ENCODE measurements around the gene CDH22. TPM values are rescaled to one million over a fixed set of nuclear protein-coding genes. Genes with fewer than 3 reads are reported as not detected.

CDH22 gene
- total RNA-seq, 1 donor from 2014 or later = 0.13 TPM

DNA sequence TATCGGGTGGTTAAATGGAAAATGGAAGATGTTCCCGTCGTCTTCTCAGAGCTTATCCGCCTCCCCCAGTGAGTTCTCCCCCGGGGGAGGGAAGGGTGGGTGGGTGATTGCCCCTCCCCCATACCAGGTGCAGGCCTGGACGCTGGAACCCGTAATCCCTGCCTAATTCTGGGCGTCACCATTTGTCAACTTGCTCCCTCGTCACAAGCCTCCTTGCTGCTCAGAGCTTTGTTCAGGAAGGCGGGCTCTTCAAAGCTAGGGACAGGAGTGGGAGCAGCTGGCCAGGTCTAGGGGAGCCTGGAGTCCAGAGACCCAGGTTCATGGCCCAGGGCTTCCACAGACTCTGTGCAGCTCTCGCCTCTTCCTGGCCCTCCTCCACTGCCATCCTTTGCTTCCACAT lies 25.6 kb downstream of the CDH22 start:
- no peaks in the 10 kb centered on the region for H3K36me3 Mint-ChIP-seq
- no peak overlapping the region for H3K4me3 ChIP-seq
- no peak for TF ChIP-seq EZH2phosphoT487 (IDR thresholded peaks at IDR 0.05)
- TF ChIP-seq EZH2 (IDR thresholded peaks at IDR 0.05) = no peak
- no peak for TF ChIP-seq CTCF (IDR thresholded peaks at IDR 0.05)

GRCh38 chr20:46279103-46279502 lies 29.2 kb downstream of the CDH22 start:
- Histone ChIP-seq H4K20me1 (ENCODE audit: low read depth) (no peaks in the 10 kb centered on the region), H3K27ac (no peak overlapping the region), H3K79me2 (ENCODE audit: low read depth) (no peaks in the 10 kb centered on the region), H2AFZ (replicated peaks) (no peak overlapping the region), H3K9ac (no peak overlapping the region), H3K27me3 (no peaks in the 10 kb centered on the region), H3K4me2 (no peak overlapping the region), H3F3A (ENCODE audit: low read depth) (no peaks in the 10 kb centered on the region), H3K36me3 (no peaks in the 10 kb centered on the region), H3K4me3 (no peak overlapping the region), H3K9me3 (ENCODE audit: low read depth) (no peaks in the 10 kb centered on the region), H3K4me1 (peaks cover 15% of the 10 kb centered on the region)
- no peak for DNase-seq (ENCODE audit: low spot score)
- no peak overlapping the region for H3K4me3 Mint-ChIP-seq
- no peak overlapping the region for H3K27ac Mint-ChIP-seq
- H3K9me3 Mint-ChIP-seq = no peaks in the 10 kb centered on the region
- H3K4me1 Mint-ChIP-seq = peaks cover 5% of the 10 kb centered on the region
- no peaks in the 10 kb centered on the region for H3K36me3 Mint-ChIP-seq
- H3K27me3 Mint-ChIP-seq (ENCODE audit: insufficient read depth, low read depth) = peaks cover 12% of the 10 kb centered on the region
- TF ChIP-seq EZH2phosphoT487 (IDR thresholded peaks at IDR 0.05) (no peak), CTCF (IDR thresholded peaks at IDR 0.05) (no peak), EZH2 (IDR thresholded peaks at IDR 0.05) (no peak)

More for the DNA sequence above, 25.6 kb downstream of the CDH22 start:
- peak overlapping the region; percentile 54 for H3K4me2 ChIP-seq
- Mint-ChIP-seq H3K9me3 (no peaks in the 10 kb centered on the region), H3K27me3 (ENCODE audit: insufficient read depth, low read depth) (peaks cover 12% of the 10 kb centered on the region), H3K4me3 (no peak overlapping the region), H3K4me1 (peaks cover 3% of the 10 kb centered on the region), H3K27ac (no peak overlapping the region)
- no peak overlapping the region for H3K27ac ChIP-seq
- H3K79me2 ChIP-seq (ENCODE audit: low read depth) = no peaks in the 10 kb centered on the region
- no peaks in the 10 kb centered on the region for H4K20me1 ChIP-seq (ENCODE audit: low read depth)
- DNase-seq (ENCODE audit: low spot score) = peak; percentile 73
- H3K36me3 ChIP-seq = no peaks in the 10 kb centered on the region
- H3K4me1 ChIP-seq = peaks cover 21% of the 10 kb centered on the region
- H2AFZ ChIP-seq (replicated peaks) = no peak overlapping the region
- no peaks in the 10 kb centered on the region for H3F3A ChIP-seq (ENCODE audit: low read depth)
- no peaks in the 10 kb centered on the region for H3K9me3 ChIP-seq (ENCODE audit: low read depth)
- H3K27me3 ChIP-seq = no peaks in the 10 kb centered on the region
- H3K9ac ChIP-seq = no peak overlapping the region

GRCh38 chr20:46277602-46278001 lies 30.7 kb downstream of the CDH22 start:
- H3K9ac ChIP-seq = no peak overlapping the region
- Mint-ChIP-seq H3K9me3 (peaks cover 3% of the 10 kb centered on the region), H3K27me3 (ENCODE audit: insufficient read depth, low read depth) (peaks cover 11% of the 10 kb centered on the region), H3K4me3 (no peak overlapping the region), H3K4me1 (peaks cover 5% of the 10 kb centered on the region), H3K36me3 (no peaks in the 10 kb centered on the region), H3K27ac (no peak overlapping the region)
- no peak for TF ChIP-seq EZH2phosphoT487 (IDR thresholded peaks at IDR 0.05)
- no peak for TF ChIP-seq EZH2 (IDR thresholded peaks at IDR 0.05)
- TF ChIP-seq CTCF (IDR thresholded peaks at IDR 0.05) = no peak
- no peaks in the 10 kb centered on the region for H3K36me3 ChIP-seq
- H3K4me3 ChIP-seq = no peak overlapping the region
- no peaks in the 10 kb centered on the region for H3K27me3 ChIP-seq
- H3K9me3 ChIP-seq (ENCODE audit: low read depth) = no peaks in the 10 kb centered on the region
- no peaks in the 10 kb centered on the region for H3K79me2 ChIP-seq (ENCODE audit: low read depth)
- H2AFZ ChIP-seq (replicated peaks) = no peak overlapping the region
- no peaks in the 10 kb centered on the region for H4K20me1 ChIP-seq (ENCODE audit: low read depth)
- H3K4me2 ChIP-seq = peak overlapping the region; percentile 6
- H3F3A ChIP-seq (ENCODE audit: low read depth) = no peaks in the 10 kb centered on the region
- DNase-seq (ENCODE audit: low spot score) = no peak
- H3K4me1 ChIP-seq = peaks cover 14% of the 10 kb centered on the region
- H3K27ac ChIP-seq = no peak overlapping the region
